Neuron (in vitro differentiated cells): ENCODE measurements around the gene EIF4ENIF1.
"Not testable (repeated sequence)": the region's sequence is repeated elsewhere in the genome, so short reads cannot be mapped to it uniquely, and the experiment has no call there.

Experiments
- H2AFZ ChIP-seq: one replicate; pipeline ENCODE4 v1.6.1; 2013; ENCODE audit warnings: low read depth, mild to moderate bottlenecking, inconsistent platforms, low read length, moderate library complexity
- H3K27me3 ChIP-seq: one replicate; pipeline ENCODE4 v1.6.1; 2013; ENCODE audit warnings: low read length; ENCODE audit not compliant: insufficient read depth
- H3K36me3 ChIP-seq: one replicate; pipeline ENCODE4 v1.6.1; 2013; ENCODE audit warnings: low read length; ENCODE audit not compliant: insufficient read depth
- H3K4me1 ChIP-seq: one replicate; pipeline ENCODE4 v1.6.1; 2013; ENCODE audit warnings: low read length; ENCODE audit not compliant: insufficient read depth
- H3K4me3 ChIP-seq: 2 replicates; pipeline ENCODE4 v1.5.1; 2013; ENCODE audit warnings: mild to moderate bottlenecking, low read length, moderate library complexity
- H3K9me3 ChIP-seq: one replicate; pipeline ENCODE4 v1.6.1; 2013; ENCODE audit warnings: low read length

EIF4ENIF1 gene

DNA sequence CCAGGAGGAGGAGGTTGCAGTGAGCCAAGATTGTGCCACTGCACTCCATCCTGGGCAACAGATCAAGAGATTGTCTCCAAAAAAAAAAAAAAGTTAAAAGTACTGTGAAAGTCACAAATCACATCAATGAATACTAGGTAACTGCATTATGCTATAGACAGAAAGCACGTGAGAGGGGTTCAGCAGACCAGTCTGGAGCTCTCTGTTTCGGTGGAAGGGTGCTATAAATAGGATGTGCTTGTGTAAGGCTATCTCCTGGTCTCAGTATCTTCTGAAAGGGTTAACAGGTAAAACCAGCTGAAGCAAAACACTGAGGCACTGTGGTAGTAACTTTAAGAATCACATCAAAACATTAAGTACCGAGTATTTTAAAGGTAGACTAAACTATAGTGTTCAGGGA, 43.4 kb downstream of the EIF4ENIF1 start:
- H3K27me3 ChIP-seq = no peaks in the 10 kb centered on the region
- H3K4me1 ChIP-seq = no peaks in the 10 kb centered on the region
- no peaks in the 10 kb centered on the region for H3K9me3 ChIP-seq
- no peak overlapping the region for H2AFZ ChIP-seq
- no peak overlapping the region for H3K4me3 ChIP-seq
- H3K36me3 ChIP-seq = peaks cover 73% of the 10 kb centered on the region

DNA sequence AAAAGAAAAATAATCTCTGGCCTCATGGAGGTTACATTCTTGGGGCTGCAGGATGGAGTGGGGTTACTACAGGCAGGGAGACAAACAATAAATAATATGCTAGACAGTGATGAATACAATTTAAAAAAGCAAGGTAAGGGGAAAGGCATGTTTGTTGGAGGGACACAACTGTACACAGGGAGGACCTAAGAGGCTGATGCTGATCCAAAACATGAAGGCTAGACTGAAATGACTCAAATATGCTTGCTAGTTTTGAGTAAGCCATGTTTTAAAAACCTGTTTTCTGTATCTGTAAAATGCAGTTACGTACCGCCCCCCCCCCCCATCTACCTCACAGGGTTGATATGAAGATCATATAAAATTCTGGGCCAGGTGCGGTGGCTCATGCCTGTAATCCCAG, 44.0 kb downstream of the EIF4ENIF1 start:
- Histone ChIP-seq H3K4me3 (no peak overlapping the region), H3K9me3 (no peaks in the 10 kb centered on the region), H3K4me1 (no peaks in the 10 kb centered on the region), H2AFZ (no peak overlapping the region), H3K36me3 (peaks cover 78% of the 10 kb centered on the region), H3K27me3 (no peaks in the 10 kb centered on the region)

DNA sequence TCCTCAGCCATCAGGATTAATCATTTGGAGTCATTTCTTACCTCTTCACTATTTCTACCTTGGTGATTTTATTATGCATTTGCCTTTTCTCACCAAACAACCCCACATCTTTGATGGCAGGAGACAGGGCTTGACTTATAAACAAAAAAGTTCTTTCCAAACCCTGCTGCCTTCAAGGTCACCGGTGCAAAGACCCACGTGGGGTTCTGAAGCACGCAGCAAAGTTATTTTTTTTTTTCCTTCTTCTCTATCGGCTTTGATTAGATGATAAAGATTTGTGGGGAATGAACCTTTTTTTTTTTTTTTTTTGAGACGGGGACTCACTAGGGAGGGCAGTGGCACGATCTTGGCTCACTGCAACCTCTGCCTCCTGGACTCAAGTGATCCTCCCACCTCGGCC, 46.1 kb downstream of the EIF4ENIF1 start:
- H2AFZ ChIP-seq = no peak overlapping the region
- no peaks in the 10 kb centered on the region for H3K9me3 ChIP-seq
- H3K4me3 ChIP-seq = no peak overlapping the region
- peaks cover 87% of the 10 kb centered on the region for H3K36me3 ChIP-seq
- H3K27me3 ChIP-seq = no peaks in the 10 kb centered on the region
- H3K4me1 ChIP-seq = no peaks in the 10 kb centered on the region

DNA sequence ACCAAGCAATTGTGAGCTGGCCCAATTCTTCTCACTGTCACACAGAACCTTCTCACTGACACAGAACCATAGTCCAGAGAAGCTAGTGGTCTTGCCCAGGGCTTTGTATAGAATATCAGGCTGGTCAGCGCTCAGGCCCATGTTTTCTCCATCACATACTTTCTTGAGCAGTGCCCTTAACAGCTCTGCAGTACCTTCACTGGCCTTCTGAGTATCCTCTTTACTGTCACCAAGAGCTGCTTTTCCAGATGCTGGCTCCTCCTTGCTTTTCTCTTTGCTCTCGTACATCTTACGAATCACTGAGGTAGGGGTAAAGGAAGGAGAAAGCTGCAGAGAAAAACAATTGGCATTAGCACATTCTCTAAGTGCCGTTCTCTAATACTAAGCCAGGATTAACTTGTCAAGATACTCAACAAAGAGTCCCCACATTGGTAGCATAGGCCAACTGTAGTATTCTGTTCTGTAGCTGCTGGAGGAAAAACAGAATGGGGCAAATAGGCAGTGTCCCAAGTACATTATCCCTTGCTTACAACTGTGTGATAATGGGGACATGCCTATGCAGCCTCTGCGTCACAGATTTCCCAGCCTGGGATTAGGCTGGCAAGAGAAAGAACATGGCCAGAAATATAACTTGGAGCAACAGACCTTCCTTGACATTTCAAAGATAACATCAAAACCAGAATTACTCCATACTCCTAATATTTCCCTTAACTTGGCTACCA, 46.7 kb downstream of the EIF4ENIF1 start:
- no peak overlapping the region for H3K4me3 ChIP-seq
- peaks cover 86% of the 10 kb centered on the region for H3K36me3 ChIP-seq
- no peaks in the 10 kb centered on the region for H3K9me3 ChIP-seq
- H3K4me1 ChIP-seq = no peaks in the 10 kb centered on the region
- no peak overlapping the region for H2AFZ ChIP-seq
- no peaks in the 10 kb centered on the region for H3K27me3 ChIP-seq

DNA sequence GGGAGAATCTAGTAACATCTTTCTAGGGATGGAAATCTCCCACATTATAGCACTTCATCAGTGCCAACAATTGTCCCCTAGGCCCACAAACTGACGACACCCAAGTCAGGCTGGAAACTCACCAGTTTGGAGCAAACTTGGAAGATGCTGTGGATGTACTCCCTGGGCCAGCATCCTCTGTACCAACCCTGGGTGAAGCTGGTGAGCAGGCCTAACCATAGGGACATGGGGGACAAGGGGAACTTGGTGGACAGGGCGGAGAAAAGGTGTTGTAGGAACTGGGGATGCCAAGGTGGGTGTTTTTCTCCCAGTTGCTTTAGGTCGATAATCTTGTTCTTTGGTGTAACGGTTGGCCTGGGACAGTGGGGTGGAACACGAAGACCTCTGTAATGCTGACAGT, 48.0 kb downstream of the EIF4ENIF1 start:
- Histone ChIP-seq H3K4me1 (no peaks in the 10 kb centered on the region), H3K27me3 (no peaks in the 10 kb centered on the region), H3K36me3 (peaks cover 90% of the 10 kb centered on the region), H3K4me3 (no peak overlapping the region), H3K9me3 (no peaks in the 10 kb centered on the region), H2AFZ (no peak overlapping the region)

DNA sequence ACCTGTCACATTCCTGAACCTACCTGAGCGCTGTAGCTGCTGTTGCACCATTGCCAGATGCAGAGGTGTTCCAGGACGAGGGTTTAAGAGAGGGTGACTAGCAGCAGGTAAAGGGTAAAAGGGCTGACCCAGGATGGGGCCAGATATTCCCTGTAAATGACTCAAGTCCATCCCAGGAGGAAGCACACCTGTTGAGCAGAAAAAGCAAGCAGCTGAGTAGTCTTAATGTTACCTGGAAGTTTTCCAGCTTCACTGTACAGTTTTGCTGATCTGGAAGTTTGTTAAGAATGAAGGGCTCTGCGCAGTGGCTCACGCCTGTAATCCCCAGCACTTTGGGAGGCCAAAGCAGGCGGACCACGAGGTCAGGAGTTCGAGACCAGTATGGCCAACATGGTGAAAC, 49.0 kb downstream of the EIF4ENIF1 start:
- Histone ChIP-seq H3K9me3 (no peaks in the 10 kb centered on the region), H3K27me3 (no peaks in the 10 kb centered on the region), H3K4me3 (no peak overlapping the region), H3K36me3 (peaks cover 92% of the 10 kb centered on the region), H2AFZ (no peak overlapping the region), H3K4me1 (no peaks in the 10 kb centered on the region)

DNA sequence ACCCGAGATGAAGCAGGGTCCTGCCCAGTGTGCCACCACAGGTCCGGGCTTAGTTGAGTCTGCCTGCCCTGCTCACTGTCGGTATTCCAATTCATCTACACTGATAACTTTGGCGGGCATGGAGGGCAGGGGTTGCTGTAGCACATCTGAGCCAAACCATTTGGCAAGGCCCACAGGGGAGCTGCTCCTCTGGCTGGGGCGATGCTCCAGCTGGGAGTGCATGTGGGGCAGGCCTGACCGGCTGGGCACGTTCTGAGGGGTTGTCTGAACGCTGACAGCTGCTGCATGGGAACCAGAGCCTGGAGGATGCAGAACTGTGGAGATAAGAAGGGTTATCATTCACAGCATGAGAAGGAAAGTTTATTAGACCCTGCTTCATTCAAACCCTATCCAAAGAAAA, 49.8 kb downstream of the EIF4ENIF1 start:
- H3K9me3 ChIP-seq = no peaks in the 10 kb centered on the region
- H3K4me1 ChIP-seq = no peaks in the 10 kb centered on the region
- H3K27me3 ChIP-seq = no peaks in the 10 kb centered on the region
- H3K4me3 ChIP-seq = no peak overlapping the region
- H3K36me3 ChIP-seq = peaks cover 91% of the 10 kb centered on the region
- no peak overlapping the region for H2AFZ ChIP-seq

DNA sequence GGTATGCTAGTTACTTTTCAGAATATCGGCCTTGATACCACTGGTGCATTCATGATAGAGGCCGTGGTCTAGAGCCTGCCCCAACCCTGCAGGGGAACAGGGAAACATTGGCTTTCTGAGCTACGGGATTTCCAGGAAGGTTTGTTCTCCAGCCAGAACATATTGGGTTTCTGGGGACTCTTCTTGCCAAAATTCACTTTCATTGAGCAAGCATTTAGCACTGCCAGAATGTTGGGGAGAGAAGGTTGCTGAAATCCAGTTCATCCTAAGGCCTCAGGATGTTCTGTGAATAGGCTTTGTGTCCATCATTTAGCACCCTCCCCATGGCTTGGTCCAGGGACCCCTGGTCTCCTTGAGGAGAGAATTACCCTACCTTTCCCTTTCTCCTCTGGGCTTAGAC, 53.5 kb downstream of the EIF4ENIF1 start:
- no peaks in the 10 kb centered on the region for H3K4me1 ChIP-seq
- H3K27me3 ChIP-seq = no peaks in the 10 kb centered on the region
- no peak overlapping the region for H3K4me3 ChIP-seq
- H2AFZ ChIP-seq = no peak overlapping the region
- H3K9me3 ChIP-seq = no peaks in the 10 kb centered on the region
- H3K36me3 ChIP-seq = peaks cover 88% of the 10 kb centered on the region

DNA sequence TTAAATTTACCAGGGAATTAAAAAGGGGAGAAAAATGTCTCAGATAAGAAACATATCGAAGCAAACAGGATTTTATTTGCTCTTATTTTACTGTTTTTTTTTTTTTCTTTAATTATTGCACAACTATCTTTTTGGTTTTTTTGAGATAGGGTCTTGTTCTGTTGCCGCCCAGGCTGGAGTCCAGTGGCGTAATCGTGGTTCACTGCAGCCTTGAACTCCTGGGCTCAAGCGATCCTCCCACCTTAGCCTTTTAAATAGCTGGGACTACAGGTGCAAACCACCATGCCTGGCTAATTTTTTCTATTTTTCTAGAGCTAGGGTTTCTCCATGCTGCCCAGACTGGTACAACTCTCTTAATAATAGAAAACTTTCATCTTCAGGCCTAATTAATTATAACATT, 57.7 kb downstream of the EIF4ENIF1 start:
- peaks cover 81% of the 10 kb centered on the region for H3K36me3 ChIP-seq
- H3K4me1 ChIP-seq = no peaks in the 10 kb centered on the region
- H2AFZ ChIP-seq = no peak overlapping the region
- no peak overlapping the region for H3K4me3 ChIP-seq
- no peaks in the 10 kb centered on the region for H3K27me3 ChIP-seq
- H3K9me3 ChIP-seq = no peaks in the 10 kb centered on the region

DNA sequence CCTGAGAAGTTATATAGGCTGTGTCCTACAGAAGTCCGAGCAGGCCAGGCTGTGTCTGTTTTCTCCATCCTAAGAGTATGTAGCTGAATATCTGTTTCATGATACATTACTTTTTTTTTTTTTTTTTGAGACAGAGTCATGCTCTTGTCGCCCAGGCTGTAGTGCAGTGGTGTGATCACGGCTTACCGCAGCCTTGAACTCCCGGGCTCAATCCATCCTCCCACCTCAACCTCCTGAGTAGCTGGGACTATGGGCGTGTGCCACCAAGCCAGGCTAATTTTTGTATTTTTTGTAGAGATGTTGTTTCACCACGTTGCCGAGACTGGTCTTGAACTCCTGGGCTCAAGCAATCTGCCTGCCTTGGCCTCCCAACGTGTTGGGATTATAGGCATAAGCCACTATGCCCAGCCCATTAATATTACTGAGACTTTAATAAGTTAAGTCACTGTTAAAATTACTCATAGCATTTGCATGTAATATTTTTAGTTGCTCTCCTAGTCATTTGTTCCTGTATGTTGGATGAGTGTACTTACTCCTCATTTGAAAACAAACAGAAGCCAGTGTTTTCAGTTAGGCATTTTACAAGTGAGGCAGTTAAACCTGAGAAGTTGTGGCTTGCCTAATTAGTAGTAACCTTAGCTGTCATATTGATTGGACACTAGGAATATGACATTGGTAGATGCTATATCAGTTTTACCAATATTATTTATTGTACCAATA, 64.2 kb downstream of the EIF4ENIF1 start:
- Histone ChIP-seq H3K27me3 (no peaks in the 10 kb centered on the region), H3K4me3 (no peak overlapping the region), H3K36me3 (peaks cover 73% of the 10 kb centered on the region), H3K4me1 (no peaks in the 10 kb centered on the region), H3K9me3 (no peaks in the 10 kb centered on the region), H2AFZ (no peak overlapping the region)

DNA sequence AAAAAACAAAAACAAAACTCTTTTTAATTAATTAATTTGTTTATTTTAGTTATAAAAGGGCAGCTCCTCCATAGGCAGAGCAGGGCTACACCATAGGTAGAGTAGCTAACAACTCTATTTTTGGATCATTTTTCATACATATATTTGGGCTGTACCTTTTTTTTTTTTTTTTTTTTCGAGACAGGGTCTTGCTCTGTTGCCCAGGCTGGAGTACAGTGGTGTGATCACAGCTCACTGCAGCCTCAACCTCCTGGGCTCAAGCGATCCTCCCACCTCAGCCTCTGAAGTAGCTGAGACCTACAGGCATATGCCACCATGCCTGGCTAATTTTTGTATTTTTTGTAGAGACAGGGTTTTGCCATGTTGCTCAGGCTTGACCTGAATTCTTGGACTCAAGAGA, 87.3 kb downstream of the EIF4ENIF1 start:
- not testable (repeated sequence) for H3K9me3 ChIP-seq, H3K27me3 ChIP-seq, H3K4me3 ChIP-seq, H3K4me1 ChIP-seq, H2AFZ ChIP-seq
- peaks cover 54% of the 10 kb centered on the region for H3K36me3 ChIP-seq

DNA sequence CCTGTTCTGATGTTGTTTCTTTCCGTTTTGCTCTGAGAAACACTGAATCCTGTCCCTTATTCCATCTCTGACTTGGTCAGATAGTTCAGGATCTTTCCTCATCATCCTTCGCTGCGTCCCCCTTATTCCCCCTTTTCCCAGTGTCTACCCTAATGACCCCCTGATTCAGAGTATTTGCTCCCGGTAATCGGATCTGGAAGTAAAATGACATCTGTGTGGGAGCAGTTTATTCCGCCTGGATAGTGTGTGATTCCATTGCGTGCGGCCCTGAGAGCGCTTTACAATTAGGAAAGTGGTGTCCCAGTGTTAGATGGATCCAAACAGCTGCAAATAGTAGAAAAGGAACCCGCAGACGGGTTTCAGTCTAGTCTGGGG, 89.6 kb downstream of the EIF4ENIF1 start:
- H2AFZ ChIP-seq = peak overlapping the region; percentile 3
- H3K27me3 ChIP-seq = no peaks in the 10 kb centered on the region
- H3K9me3 ChIP-seq = no peaks in the 10 kb centered on the region
- H3K4me1 ChIP-seq = peaks cover 8% of the 10 kb centered on the region
- peak overlapping the region; percentile 66 for H3K4me3 ChIP-seq
- peaks cover 34% of the 10 kb centered on the region for H3K36me3 ChIP-seq

DNA sequence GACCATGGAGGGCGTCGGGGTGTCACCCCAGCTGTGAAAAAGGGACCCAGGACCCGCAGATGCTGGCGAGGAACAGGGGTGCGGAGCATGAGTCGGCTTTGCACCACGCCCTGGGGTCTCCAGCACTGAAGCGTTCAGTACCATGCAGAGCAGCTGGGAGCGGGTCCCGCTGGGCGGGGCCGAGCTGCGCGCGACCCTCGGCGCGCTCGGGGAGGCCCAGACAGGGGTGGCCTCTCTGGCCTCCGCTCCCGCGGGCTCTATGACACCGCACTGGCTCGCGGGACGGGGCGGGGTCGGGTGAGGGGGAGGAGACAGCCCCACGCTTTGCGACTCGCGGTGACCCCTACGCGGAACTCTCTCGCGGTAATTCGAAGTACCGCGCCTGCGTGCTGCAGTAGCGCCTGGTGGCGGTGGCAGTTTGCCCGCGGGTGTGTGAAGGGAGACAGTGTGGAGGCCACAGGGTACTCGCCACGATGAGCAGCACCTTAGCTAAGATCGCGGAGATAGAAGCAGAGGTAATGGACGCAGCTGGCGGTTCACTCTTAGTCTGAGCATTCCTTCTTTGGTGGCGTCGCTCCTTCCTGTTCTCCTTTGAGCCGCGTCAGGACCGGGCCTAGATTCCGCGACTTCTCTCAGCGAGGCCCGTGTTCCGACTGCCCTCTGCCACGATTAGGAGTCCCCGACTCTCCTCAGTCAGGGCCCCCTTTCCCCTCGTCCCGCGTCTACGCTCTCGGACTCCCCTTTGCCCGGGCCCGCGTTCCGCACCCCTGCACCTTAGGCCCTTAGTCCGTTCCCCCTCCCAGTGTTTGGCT, 90.2 kb downstream of the EIF4ENIF1 start, which contains the start of gene DRG1:
TSS of gene DRG1 (plus strand) at position 394 of the 812 bp plus-strand sequence. CDS start at position 474, 80 bp downstream.
- peak within 1 kb of the TSS; percentile 66 for H3K4me3 ChIP-seq
- H3K9me3 ChIP-seq = no peaks in the 10 kb centered on the region
- peaks cover 8% of the 10 kb centered on the region for H3K4me1 ChIP-seq
- H3K36me3 ChIP-seq = peaks cover 30% of the 10 kb centered on the region
- H3K27me3 ChIP-seq = no peaks in the 10 kb centered on the region
- H2AFZ ChIP-seq = peak within 1 kb of the TSS; percentile 68
